ENCODE data around the gene EGFR. TPM values are rescaled to one million over a fixed set of nuclear protein-coding genes. Genes with fewer than 3 reads are reported as not detected.
A peak's percentile ranks its signal among the peaks of the same experiment; 100 is the strongest.

Gene EGFR
- total RNA-seq, 1 experiment from 2014 or later, result 448 TPM

- no peak for DNase-seq (ENCODE audit: unreplicated experiment)
- BruUV-seq (replicated peaks), result no TSS peak
- peaks cover 51% of the 10 kb centered on the region for H3K4me1 Mint-ChIP-seq (ENCODE audit: insufficient read depth, unreplicated experiment)
- no peaks in the 10 kb centered on the region for H3K27me3 Mint-ChIP-seq (ENCODE audit: insufficient read depth, unreplicated experiment)
- H3K27ac Mint-ChIP-seq (ENCODE audit: low read depth, unreplicated experiment), result no peak overlapping the region
- no peak overlapping the region for H3K4me3 Mint-ChIP-seq (ENCODE audit: unreplicated experiment)
- POLR2A ChIA-PET, result interaction anchor here (1.3 to 3.1 kb wide), 2 partner anchors 10 to 19 kb away, joined by 3 to 11 read pairs; no protein-coding TSS in a partner anchor
- CTCF ChIA-PET, result no interaction called here
- intact Hi-C loops (cut with micrococcal nuclease), result no loop called here
- no peaks in the 10 kb centered on the region for H3K9me3 Mint-ChIP-seq (ENCODE audit: unreplicated experiment)
- H3K36me3 Mint-ChIP-seq (ENCODE audit: insufficient read depth, unreplicated experiment), result peaks cover 70% of the 10 kb centered on the region
- TF ChIP-seq, protein P1, sequence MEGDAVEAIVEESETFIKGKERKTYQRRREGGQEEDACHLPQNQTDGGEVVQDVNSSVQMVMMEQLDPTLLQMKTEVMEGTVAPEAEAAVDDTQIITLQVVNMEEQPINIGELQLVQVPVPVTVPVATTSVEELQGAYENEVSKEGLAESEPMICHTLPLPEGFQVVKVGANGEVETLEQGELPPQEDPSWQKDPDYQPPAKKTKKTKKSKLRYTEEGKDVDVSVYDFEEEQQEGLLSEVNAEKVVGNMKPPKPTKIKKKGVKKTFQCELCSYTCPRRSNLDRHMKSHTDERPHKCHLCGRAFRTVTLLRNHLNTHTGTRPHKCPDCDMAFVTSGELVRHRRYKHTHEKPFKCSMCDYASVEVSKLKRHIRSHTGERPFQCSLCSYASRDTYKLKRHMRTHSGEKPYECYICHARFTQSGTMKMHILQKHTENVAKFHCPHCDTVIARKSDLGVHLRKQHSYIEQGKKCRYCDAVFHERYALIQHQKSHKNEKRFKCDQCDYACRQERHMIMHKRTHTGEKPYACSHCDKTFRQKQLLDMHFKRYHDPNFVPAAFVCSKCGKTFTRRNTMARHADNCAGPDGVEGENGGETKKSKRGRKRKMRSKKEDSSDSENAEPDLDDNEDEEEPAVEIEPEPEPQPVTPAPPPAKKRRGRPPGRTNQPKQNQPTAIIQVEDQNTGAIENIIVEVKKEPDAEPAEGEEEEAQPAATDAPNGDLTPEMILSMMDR (IDR thresholded peaks at IDR 0.05; ENCODE audit: unreplicated experiment), result no peak
Observed at GRCh38 chr7:55046582-55047342, 27.9 kb downstream of the EGFR start.

- H3K9me3 Mint-ChIP-seq (ENCODE audit: unreplicated experiment), result no peaks in the 10 kb centered on the region
- CTCF ChIA-PET, result interaction anchor here (0.6 to 2.1 kb wide), 5 partner anchors 17 to 264 kb away, joined by 3 to 9 read pairs (median 3); no protein-coding TSS in a partner anchor
Observed at GRCh38 chr7:55048221-55048859, 29.5 kb downstream of the EGFR start.

GRCh38 chr7:55050281-55050680 lies 31.5 kb downstream of the EGFR start:
- peaks cover 74% of the 10 kb centered on the region for H3K4me1 Mint-ChIP-seq (ENCODE audit: insufficient read depth, unreplicated experiment)
- H3K36me3 Mint-ChIP-seq (ENCODE audit: insufficient read depth, unreplicated experiment), result peaks cover 76% of the 10 kb centered on the region
- ChIA-PET POLR2A (interaction anchor here (1.2 to 16.1 kb wide), 3 partner anchors 15 to 30 kb away, joined by 4 to 122 read pairs (median 13); partner anchors contain the start of gene EGFR), CTCF (interaction anchor here (0.6 to 2.1 kb wide), 5 partner anchors 14 to 277 kb away, joined by 3 to 9 read pairs (median 5); no protein-coding TSS in a partner anchor)
- TF ChIP-seq, protein P1 (IDR thresholded peaks at IDR 0.05; ENCODE audit: unreplicated experiment), result no peak
- no peaks in the 10 kb centered on the region for H3K9me3 Mint-ChIP-seq (ENCODE audit: unreplicated experiment)
- peak overlapping the region; percentile 26 for H3K27ac Mint-ChIP-seq (ENCODE audit: low read depth, unreplicated experiment)
- intact Hi-C loops (cut with micrococcal nuclease), result no loop called here
- no TSS peak for BruUV-seq (replicated peaks)
- no peak for DNase-seq (ENCODE audit: unreplicated experiment)
- H3K27me3 Mint-ChIP-seq (ENCODE audit: insufficient read depth, unreplicated experiment), result no peaks in the 10 kb centered on the region
- H3K4me3 Mint-ChIP-seq (ENCODE audit: unreplicated experiment), result no peak overlapping the region

More at GRCh38 chr7:55048221-55048859, 29.5 kb downstream of the EGFR start:
- Mint-ChIP-seq H3K27ac (ENCODE audit: low read depth, unreplicated experiment) (peak overlapping the region; percentile 49), H3K36me3 (ENCODE audit: insufficient read depth, unreplicated experiment) (peaks cover 72% of the 10 kb centered on the region), H3K27me3 (ENCODE audit: insufficient read depth, unreplicated experiment) (no peaks in the 10 kb centered on the region), H3K4me3 (ENCODE audit: unreplicated experiment) (no peak overlapping the region), H3K4me1 (ENCODE audit: insufficient read depth, unreplicated experiment) (peaks cover 66% of the 10 kb centered on the region)
- DNase-seq (ENCODE audit: unreplicated experiment), result peak; percentile 86
- no TSS peak for BruUV-seq (replicated peaks)
- TF ChIP-seq, protein P1 (IDR thresholded peaks at IDR 0.05; ENCODE audit: unreplicated experiment), result no peak
- POLR2A ChIA-PET, result interaction anchor here (0.8 to 16.1 kb wide), 9 partner anchors 9 to 289 kb away, joined by 3 to 122 read pairs (median 4); partner anchors contain the start of genes EGFR and SEC61G
- intact Hi-C loops (cut with micrococcal nuclease), result no loop called here

- BruUV-seq (replicated peaks), result no TSS peak
- no peaks in the 10 kb centered on the region for H3K27me3 Mint-ChIP-seq (ENCODE audit: insufficient read depth, unreplicated experiment)
- ChIA-PET POLR2A (interaction anchor here (0.6 to 16.1 kb wide), 7 partner anchors 10 to 293 kb away, joined by 3 to 122 read pairs (median 4); partner anchors contain the start of genes EGFR and SEC61G), CTCF (interaction anchor here (1.8 kb wide), 1 partner anchor 278 kb away, joined by 5 read pairs; no protein-coding TSS in a partner anchor)
- TF ChIP-seq, protein P1 (IDR thresholded peaks at IDR 0.05; ENCODE audit: unreplicated experiment), result no peak
- H3K9me3 Mint-ChIP-seq (ENCODE audit: unreplicated experiment), result no peaks in the 10 kb centered on the region
- peak overlapping the region; percentile 95 for H3K27ac Mint-ChIP-seq (ENCODE audit: low read depth, unreplicated experiment)
- H3K36me3 Mint-ChIP-seq (ENCODE audit: insufficient read depth, unreplicated experiment), result peaks cover 75% of the 10 kb centered on the region
- H3K4me1 Mint-ChIP-seq (ENCODE audit: insufficient read depth, unreplicated experiment), result peaks cover 85% of the 10 kb centered on the region
- H3K4me3 Mint-ChIP-seq (ENCODE audit: unreplicated experiment), result no peak overlapping the region
- DNase-seq (ENCODE audit: unreplicated experiment), result no peak
- intact Hi-C loops (cut with micrococcal nuclease), result no loop called here
Observed at GRCh38 chr7:55052081-55052480, 33.3 kb downstream of the EGFR start.
